Stimulated activated CD4-positive, alpha-beta T cell treated with anti-CD3 and anti-CD28 coated beads, Interleukin-4, amount 100 ng/mL, for 48 hours (primary cell): Measurements from ENCODE around the gene TRIM28.
A peak's percentile ranks its signal among the peaks of the same experiment; 100 is the strongest.

Source experiments
- DNase-seq, 2 donors: peaks; one replicate each; pipeline ENCODE4 v3.0.0-alpha.2; 2020; ENCODE audit warnings: low read depth in 2 of 2

The TRIM28 gene

GRCh38 chr19:58560007-58560887, 16.4 kb downstream of the TRIM28 start:
- DNase-seq: no peak

DNA sequence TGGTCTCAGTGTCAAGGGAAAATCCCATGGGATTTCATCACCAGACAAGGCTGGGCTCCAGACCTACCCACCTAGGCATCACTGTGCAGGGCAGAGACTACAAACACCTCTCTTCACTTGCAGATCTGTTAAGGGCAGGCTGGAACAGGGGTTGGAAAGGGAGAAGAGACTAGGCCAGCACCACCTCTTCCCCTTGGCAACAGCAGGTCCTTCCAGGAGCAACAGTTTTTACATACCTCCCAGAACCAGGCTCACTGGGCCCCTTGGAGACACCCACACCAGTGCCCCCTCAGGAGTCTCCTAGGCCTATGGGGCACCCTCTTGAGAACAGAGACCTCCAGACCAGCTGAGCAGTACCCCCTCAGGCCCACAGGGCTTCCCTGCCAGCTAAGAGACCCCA, 17.1 kb downstream of the TRIM28 start:
- no peak for DNase-seq

DNA sequence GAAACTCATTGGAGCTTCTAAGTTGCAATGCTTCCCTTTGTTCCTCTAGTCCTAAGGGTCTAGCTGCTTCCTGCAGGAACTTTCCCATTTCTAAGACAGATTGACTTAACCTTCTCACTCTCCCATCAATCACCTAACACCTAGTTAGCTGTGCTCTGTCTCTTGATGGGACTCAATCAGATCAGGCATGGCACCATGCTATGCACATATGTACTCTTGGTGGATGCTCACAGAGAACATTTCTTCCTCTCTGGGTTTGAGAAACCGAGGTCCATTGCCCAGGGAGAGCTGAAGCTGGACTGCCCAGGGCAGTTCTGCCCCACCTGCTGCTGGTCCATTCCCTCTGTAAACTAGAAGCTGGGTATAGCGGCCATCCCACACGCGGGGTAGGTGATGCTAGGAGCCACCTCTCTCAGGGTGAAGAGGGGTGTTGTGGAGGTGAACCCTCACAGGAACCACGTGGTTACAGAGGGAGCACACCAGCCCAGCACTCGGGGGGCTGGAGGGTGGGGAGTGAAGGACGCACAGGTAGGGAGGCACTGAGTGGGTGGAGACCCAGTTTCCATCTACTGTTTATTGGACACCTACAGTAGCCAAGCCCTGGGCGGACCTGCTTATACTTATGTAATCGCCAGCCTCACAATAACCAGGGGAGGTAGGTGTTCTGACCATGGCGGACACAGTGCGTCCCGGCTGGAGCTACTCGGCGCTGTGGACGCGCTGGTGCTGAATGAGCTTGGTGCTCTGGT, 17.7 kb downstream of the TRIM28 start:
- DNase-seq: no peak

DNA sequence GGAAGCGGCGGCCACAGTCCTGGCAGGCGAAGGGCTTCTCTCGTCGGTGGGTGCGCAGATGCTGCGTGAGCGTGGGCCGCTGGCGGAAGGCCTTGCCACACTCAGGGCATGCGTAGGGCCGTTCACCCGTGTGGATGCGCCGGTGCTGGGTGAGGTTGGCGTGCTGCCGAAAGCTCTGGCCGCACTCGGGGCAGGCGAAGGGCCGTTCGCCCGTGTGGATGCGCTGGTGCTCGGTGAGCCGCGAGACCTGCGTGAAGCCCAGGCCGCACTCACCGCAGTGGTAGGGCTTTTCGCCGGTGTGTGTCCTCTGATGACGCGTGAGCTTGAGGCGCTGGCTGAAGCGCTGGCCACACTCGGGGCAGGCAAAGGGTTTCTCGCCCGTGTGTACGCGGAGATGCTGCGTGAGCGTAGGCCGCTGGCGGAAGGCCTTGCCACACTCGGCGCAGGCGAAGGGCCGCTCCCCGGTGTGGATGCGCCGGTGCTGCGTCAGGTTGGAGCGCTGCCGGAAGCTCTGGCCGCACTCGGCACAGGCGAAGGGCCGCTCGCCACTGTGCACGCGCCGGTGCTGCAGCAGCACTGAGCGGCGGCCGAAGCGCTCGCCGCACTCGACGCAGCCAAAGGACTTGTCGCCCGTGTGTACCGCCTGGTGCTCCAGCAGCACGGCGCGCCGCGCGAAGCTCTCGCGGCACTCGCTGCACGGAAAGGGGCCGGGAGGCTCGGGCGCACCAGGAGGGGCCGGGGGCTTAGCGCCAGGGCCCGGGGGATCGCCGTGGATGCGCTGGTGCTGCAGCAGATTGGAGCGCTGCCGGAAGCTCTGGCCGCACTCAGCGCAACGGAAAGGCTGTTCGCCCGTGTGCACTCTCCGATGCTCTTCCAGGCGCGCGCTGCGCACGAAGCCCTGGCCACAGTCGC, 18.5 kb downstream of the TRIM28 start:
- DNase-seq: no peak

GRCh38 chr19:58563034-58563573, 19.2 kb downstream of the TRIM28 start:
- DNase-seq: no peak

- no peak for DNase-seq
Observed at GRCh38 chr19:58563823-58564222, 20.0 kb downstream of the TRIM28 start.

DNA sequence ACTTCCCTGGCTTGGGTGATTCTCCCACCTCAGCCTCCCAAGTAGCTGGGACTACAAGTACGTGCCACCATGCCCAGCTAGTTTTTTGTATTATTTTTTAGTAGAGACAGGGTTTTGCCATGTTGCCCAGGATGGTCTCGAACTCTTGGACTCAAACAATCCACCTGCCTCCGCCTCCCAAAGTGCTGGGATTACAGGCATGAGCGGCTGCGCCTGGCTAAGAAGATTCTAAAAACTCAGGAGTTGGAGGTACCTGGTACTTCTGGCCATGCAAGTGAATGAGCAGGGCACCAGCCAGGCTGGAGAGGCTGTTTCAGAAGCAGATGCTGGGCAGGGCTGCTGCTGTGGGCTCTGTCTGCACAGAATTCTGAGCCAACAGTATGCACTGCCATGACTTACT, 23.1 kb downstream of the TRIM28 start:
- DNase-seq: no peak

DNA sequence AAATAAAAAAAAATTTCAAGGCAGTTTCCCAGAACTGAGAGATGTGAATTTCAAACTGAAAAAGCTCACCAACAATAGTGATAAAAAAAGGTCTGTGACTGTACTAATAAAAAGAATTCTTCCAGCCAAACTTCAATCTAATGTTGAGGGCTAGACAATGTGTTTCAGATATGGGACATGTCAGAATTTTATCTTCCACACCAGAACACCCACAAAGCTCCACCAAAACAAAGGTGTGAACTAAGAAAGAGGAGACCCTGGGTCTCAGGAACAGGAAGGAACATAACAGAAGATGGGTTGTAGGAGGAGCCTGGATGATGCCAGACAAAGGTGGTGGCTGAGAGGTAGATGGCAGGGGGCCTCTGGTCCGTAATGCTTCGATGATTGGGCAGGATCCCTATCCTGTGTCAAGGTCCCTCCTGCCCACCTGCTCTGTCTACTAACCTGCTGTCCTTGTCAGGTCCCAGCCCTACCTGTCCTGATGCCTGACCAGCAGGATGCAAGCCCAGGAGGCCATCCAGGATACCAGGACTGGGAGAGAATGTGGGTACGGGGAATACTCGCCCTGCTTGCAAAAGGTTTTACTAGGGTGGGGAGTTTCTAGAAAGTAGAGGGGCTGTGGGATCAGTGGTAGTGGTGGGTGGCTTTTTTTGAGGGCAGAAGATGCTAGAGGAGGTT, 24.7 kb downstream of the TRIM28 start:
- DNase-seq: no peak

DNA sequence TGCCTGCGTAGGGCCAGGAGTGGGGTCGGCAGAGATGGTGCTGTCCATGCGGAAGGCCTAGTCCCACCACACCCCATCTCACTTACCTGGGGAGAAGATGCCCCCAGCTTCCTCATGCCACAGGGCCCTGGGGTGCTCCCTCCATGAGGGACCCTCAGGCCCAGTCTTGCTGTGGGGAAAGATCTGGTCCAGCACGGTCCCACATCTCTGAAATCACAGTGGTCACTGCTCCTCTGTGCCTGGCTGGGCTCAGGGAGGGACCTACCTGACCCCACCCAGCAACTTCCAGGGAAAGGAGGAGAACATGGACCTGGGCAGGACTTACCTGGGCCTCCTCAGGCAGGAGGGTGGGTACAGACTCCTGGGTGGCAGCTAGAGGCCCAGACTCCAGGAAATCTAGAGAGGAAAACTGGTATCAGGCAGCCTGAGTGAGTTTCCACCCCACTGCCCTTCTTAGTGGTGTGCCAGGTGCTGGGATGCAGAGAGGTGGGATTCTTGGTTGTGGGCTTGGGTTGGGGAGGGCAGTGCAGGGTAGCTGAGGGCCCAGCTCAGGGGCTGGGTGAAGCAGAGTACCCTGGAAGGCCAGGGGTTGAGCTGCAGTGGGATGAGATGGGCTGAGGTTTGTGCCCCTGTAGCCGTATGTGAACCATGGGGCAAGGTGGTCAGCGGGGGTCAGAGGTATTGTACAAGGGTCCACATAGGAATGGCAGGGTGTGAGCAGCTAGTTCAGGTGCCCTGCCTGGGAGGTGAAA, 25.5 kb downstream of the TRIM28 start:
- no peak for DNase-seq

- no peak for DNase-seq
Observed at GRCh38 chr19:58569943-58570670, 26.2 kb downstream of the TRIM28 start.

GRCh38 chr19:58570770-58571574, 27.1 kb downstream of the TRIM28 start:
- DNase-seq: no peak

DNA sequence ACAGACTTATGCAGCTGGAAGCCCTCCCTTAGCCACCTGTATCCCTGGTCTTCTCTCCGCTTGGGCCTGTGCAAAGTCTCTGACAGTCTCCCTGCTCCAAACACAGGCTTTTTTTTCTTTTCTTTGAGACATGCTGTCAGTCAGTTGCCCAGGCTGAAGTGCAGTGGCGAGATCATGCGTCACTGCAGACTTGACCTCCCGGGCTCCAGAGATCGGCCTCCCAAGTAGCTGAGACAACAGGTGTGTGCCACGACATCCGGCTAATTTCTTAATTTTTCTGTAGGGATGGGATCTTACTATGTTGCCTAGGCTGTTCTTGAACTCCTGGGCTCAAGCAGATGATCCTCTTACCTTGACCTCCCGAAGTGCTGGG, 27.7 kb downstream of the TRIM28 start:
- DNase-seq: no peak

GRCh38 chr19:58572026-58572817, 28.4 kb downstream of the TRIM28 start:
- no peak for DNase-seq

DNA sequence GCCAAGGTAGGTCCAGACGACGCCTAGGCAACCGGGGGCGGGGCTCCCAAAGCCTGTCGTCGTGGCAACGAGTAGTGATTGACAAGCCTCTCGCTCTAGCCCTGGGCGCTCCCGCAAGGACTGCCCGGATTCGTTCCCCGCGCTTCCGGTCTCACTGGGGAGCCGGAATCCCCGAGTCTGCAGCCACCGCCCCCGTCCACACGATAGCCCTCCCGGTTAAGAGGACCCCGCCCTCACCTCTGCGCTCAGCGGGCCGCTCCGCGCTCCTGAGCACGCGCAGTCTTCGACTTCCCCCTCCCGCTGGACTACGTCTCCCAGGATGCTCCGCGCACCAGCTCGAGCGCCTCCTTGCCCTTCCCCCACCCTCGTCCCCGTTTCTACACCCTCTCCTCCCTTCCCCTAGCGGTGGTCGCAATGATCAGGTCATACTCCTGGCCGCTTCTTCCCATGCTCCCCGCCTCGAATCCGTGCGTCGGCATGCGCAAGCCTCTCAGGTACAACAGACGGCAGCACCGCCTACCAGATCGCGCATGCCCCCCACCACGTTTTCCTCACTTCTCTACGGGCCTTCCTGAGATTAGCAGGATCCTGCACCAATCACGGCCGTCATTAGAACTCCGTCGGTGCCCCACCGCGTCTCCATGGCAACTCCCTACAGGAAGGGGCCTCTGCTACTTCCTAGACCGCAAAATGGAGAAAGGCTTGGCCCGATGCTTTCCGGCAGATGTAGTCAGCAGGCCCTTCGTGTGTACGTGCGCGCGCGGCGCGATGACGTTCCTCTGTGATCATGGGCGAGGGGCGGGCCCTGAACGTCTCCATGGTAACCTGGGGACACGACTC, 29.2 kb downstream of the TRIM28 start, which contains the start of gene MZF1:
TSS of gene MZF1 (minus strand) at position 518 of the 840 bp plus-strand sequence. CDS start 1,946 bp downstream, outside the sequence.
- DNase-seq: peak; percentile 98 to 99

- no peak for DNase-seq
Observed at GRCh38 chr19:58573658-58574164, 29.8 kb downstream of the TRIM28 start.

GRCh38 chr19:58575183-58576041, 31.5 kb downstream of the TRIM28 start:
- peak; percentile 67 to 79 for DNase-seq
